OCI-LY7 (cell line): ENCODE measurements around the gene PAX7. TPM values are rescaled to one million over a fixed set of nuclear protein-coding genes. Genes with fewer than 3 reads are reported as not detected.
"Not testable (repeated sequence)": the region's sequence is repeated elsewhere in the genome, so short reads cannot be mapped to it uniquely, and the experiment has no call there.

Experiments
- BruUV-seq: library from RNA; stranded (reverse); fragments of 400-500 nt; replicated peaks from 2 replicates; lab custom pipeline; 2021; lab: Mats Ljungman, UMichigan
- CTCF ChIA-PET: fragments of 300-600 bp; sonication (Branson Sonifier 250); formaldehyde crosslinking; loops from one replicate; lab custom pipeline; 2022; ENCODE audit warnings: antibody characterized with exemption; ENCODE audit not compliant: unreplicated experiment; lab: Charles Lee
- POLR2A ChIA-PET: fragments of 300-600 bp; sonication (Branson Sonifier 250); formaldehyde crosslinking; loops from one replicate; lab custom pipeline; 2022; ENCODE audit warnings: antibody characterized with exemption; lab: Charles Lee
- DNase-seq: peaks from one replicate; pipeline ENCODE4 v3.0.0-alpha.2; 2015; ENCODE audit warnings: low spot score
- H2AFZ ChIP-seq: fragments of 200-600 bp; sonication (generic), shearing (Covaris generic); 2 replicates; pipeline ENCODE4 v1.6.1; 2014; ENCODE audit warnings: mild to moderate bottlenecking, antibody characterized with exemption, low read length, moderate library complexity
- H3K27ac ChIP-seq: fragments of 200-600 bp; sonication (generic); 2 replicates; pipeline ENCODE4 v1.5.1; 2014; ENCODE audit warnings: mixed run types, low read depth, mild to moderate bottlenecking, moderate library complexity, low read length, inconsistent platforms; ENCODE audit not compliant: poor library complexity, severe bottlenecking
- H3K36me3 ChIP-seq: fragments of 200-600 bp; sonication (generic); 2 replicates; pipeline ENCODE4 v1.6.1; 2014; ENCODE audit warnings: mild to moderate bottlenecking, antibody characterized with exemption, low read length, moderate library complexity, mixed read lengths; ENCODE audit not compliant: insufficient read depth
- H3K4me1 ChIP-seq: fragments of 200-600 bp; sonication (generic); 2 replicates; pipeline ENCODE4 v1.5.1; 2014; ENCODE audit warnings: mild to moderate bottlenecking, low read length; ENCODE audit not compliant: insufficient read depth, poor library complexity, severe bottlenecking
- H3K4me2 ChIP-seq: fragments of 200-600 bp; sonication (generic); 2 replicates; pipeline ENCODE4 v1.6.1; 2014; ENCODE audit warnings: mild to moderate bottlenecking, low read length
- H3K4me3 ChIP-seq: fragments of 200-600 bp; sonication (generic); 2 replicates; pipeline ENCODE4 v1.5.1; 2014; ENCODE audit warnings: mild to moderate bottlenecking, low read depth, low read length; ENCODE audit not compliant: poor library complexity, severe bottlenecking
- H3K79me2 ChIP-seq: fragments of 200-600 bp; sonication (generic); 2 replicates; pipeline ENCODE4 v1.6.1; 2016; ENCODE audit warnings: low read depth, mild to moderate bottlenecking, low read length, moderate library complexity, mixed read lengths; ENCODE audit not compliant: insufficient read depth
- H3K9me2 ChIP-seq: fragments of 200-600 bp; sonication (generic); 2 replicates; pipeline ENCODE4 v1.6.1; 2016; ENCODE audit warnings: mild to moderate bottlenecking, low read length, mixed read lengths; ENCODE audit not compliant: insufficient read depth
- H3K9me3 ChIP-seq: fragments of 200-600 bp; sonication (generic); 2 replicates; pipeline ENCODE4 v1.6.1; 2014; ENCODE audit warnings: mild to moderate bottlenecking, mixed run types, low read length, mixed read lengths
- H4K20me1 ChIP-seq: fragments of 200-600 bp; sonication (generic); 2 replicates; pipeline ENCODE4 v1.6.1; 2014; ENCODE audit warnings: mild to moderate bottlenecking, antibody characterized with exemption, low read length, moderate library complexity, mixed read lengths; ENCODE audit not compliant: insufficient read depth
- EZH2phosphoT487 ChIP-seq: fragments of 200-600 bp; sonication (generic); IDR thresholded peaks from 2 replicates; pipeline ENCODE4 v1.6.1; 2018; ENCODE audit warnings: low read depth, borderline replicate concordance, mild to moderate bottlenecking, mixed run types, antibody characterized with exemption, low read length, moderate library complexity, mixed read lengths
- intact Hi-C: fragments of 100-400 bp; cut with micrococcal nuclease; formaldehyde crosslinking; loops from one replicate; pipeline ENCODE4 v1.10.0; 2022; ENCODE audit not compliant: unreplicated experiment
- total RNA-seq, 2 experiments: library from RNA; depleted of rRNA in 1 of 2; stranded (reverse); fragments of >200 nt in 1 of 2; shearing (Covaris generic) in 1 of 2; gene quantifications; 2 replicates each; pipeline ENCODE4 v1.2.3, GENCODE V29; 2014 to 2022
- TF ChIP-seq, protein P1 (sequence below): fragments of 200-600 bp; sonication (generic); conservative IDR thresholded peaks from 2 replicates; pipeline ENCODE4 v1.5.1; 2014; ENCODE audit warnings: mild to moderate bottlenecking, antibody characterized with exemption, low read length, moderate library complexity, mixed read lengths

PAX7 gene
- total RNA-seq, 2 experiments from 2014 or later = not detected

DNA sequence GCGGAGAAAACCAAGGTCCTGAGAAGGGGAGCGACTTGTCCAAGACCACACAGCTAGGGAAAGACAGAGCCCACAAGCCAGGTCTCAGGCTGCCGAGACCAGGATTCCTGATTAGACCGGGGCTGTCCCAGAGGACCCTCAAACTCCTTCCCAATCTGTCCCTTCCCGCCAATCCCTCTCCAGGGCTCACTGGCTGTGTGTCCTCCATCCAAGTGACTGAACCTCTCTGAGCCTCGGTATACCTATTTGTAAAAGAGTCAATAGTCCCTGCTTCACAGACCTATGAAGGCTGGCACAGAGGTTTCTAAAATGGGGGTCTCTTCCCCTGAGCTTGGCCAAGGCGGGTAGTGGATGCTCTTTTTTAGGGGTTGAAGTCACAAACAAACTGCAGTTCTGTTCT lies 56.6 kb downstream of the PAX7 start:
- ChIA-PET POLR2A (no interaction called here), CTCF (no interaction called here)
- Histone ChIP-seq H3K4me3 (no peak overlapping the region), H2AFZ (no peak overlapping the region), H3K9me2 (no peaks in the 10 kb centered on the region), H3K36me3 (no peaks in the 10 kb centered on the region), H3K79me2 (no peaks in the 10 kb centered on the region), H3K4me2 (no peak overlapping the region), H3K27ac (no peak overlapping the region), H4K20me1 (no peaks in the 10 kb centered on the region; the same call in 1 of the 2 replicates), H3K9me3 (no peaks in the 10 kb centered on the region), H3K4me1 (no peaks in the 10 kb centered on the region)
- DNase-seq = no peak
- intact Hi-C loops = no loop called here
- no TSS peak for BruUV-seq
- TF ChIP-seq, protein P1, sequence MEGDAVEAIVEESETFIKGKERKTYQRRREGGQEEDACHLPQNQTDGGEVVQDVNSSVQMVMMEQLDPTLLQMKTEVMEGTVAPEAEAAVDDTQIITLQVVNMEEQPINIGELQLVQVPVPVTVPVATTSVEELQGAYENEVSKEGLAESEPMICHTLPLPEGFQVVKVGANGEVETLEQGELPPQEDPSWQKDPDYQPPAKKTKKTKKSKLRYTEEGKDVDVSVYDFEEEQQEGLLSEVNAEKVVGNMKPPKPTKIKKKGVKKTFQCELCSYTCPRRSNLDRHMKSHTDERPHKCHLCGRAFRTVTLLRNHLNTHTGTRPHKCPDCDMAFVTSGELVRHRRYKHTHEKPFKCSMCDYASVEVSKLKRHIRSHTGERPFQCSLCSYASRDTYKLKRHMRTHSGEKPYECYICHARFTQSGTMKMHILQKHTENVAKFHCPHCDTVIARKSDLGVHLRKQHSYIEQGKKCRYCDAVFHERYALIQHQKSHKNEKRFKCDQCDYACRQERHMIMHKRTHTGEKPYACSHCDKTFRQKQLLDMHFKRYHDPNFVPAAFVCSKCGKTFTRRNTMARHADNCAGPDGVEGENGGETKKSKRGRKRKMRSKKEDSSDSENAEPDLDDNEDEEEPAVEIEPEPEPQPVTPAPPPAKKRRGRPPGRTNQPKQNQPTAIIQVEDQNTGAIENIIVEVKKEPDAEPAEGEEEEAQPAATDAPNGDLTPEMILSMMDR = no peak
- no peak for TF ChIP-seq EZH2phosphoT487

DNA sequence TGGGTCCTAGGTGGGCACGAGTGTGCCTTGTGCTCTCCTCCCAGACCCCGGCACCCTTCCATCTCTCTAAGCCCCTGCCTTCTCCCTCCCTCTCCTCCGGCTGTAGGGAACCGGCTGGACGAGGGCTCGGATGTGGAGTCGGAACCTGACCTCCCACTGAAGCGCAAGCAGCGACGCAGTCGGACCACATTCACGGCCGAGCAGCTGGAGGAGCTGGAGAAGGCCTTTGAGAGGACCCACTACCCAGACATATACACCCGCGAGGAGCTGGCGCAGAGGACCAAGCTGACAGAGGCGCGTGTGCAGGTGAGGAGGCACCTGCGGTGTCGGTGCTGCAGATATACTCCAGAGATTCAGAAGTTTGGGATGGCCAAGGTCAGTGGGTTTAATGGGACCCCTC lies 61.0 kb downstream of the PAX7 start:
- no peaks in the 10 kb centered on the region for H3K79me2 ChIP-seq
- no peak for DNase-seq
- no peaks in the 10 kb centered on the region for H3K9me3 ChIP-seq
- no peaks in the 10 kb centered on the region for H3K9me2 ChIP-seq
- H4K20me1 ChIP-seq = no peaks in the 10 kb centered on the region; the same call in 1 of the 2 replicates
- H3K4me3 ChIP-seq = no peak overlapping the region
- POLR2A ChIA-PET = interaction anchor here (1.0 kb wide), 1 partner anchor 38 kb away, joined by 3 read pairs; no protein-coding TSS in a partner anchor
- no peak overlapping the region for H3K4me2 ChIP-seq
- H2AFZ ChIP-seq = no peak overlapping the region
- no TSS peak for BruUV-seq
- H3K4me1 ChIP-seq = no peaks in the 10 kb centered on the region
- no peaks in the 10 kb centered on the region for H3K36me3 ChIP-seq
- intact Hi-C loops = no loop called here
- CTCF ChIA-PET = no interaction called here
- H3K27ac ChIP-seq = no peak overlapping the region
- no peak for TF ChIP-seq EZH2phosphoT487
- TF ChIP-seq, protein P1 = no peak

GRCh38 chr1:18693256-18694098 lies 62.8 kb downstream of the PAX7 start:
- no peaks in the 10 kb centered on the region for H3K4me1 ChIP-seq
- ChIA-PET POLR2A (no interaction called here), CTCF (no interaction called here)
- no peaks in the 10 kb centered on the region for H3K9me3 ChIP-seq
- H3K27ac ChIP-seq = no peak overlapping the region
- H3K9me2 ChIP-seq = no peaks in the 10 kb centered on the region
- no TSS peak for BruUV-seq
- H3K79me2 ChIP-seq = no peaks in the 10 kb centered on the region
- no peak for DNase-seq
- no peak overlapping the region for H3K4me3 ChIP-seq
- TF ChIP-seq, protein P1 = no peak
- no peak for TF ChIP-seq EZH2phosphoT487
- H2AFZ ChIP-seq = no peak overlapping the region
- intact Hi-C loops = no loop called here
- no peaks in the 10 kb centered on the region for H3K36me3 ChIP-seq
- no peak overlapping the region for H3K4me2 ChIP-seq
- no peaks in the 10 kb centered on the region for H4K20me1 ChIP-seq

- H3K9me2 ChIP-seq, H3K79me2 ChIP-seq, H3K4me3 ChIP-seq, CTCF ChIA-PET, H3K9me3 ChIP-seq, H3K4me2 ChIP-seq, H3K4me1 ChIP-seq, BruUV-seq, DNase-seq, H3K27ac ChIP-seq, H3K36me3 ChIP-seq, intact Hi-C loops, H2AFZ ChIP-seq, H4K20me1 ChIP-seq: not testable (repeated sequence)
- POLR2A ChIA-PET = interaction anchor here (0.7 kb wide), 1 partner anchor 399 kb away, joined by 5 read pairs; no protein-coding TSS in a partner anchor
These were observed 63.6 kb downstream of the PAX7 start for GRCh38 chr1:18694289-18694688.
